SK-N-SH (cell line): ENCODE measurements around the gene PCP2. TPM values are rescaled to one million over a fixed set of nuclear protein-coding genes. Genes with fewer than 3 reads are reported as not detected.

Source experiments
- CTCF ChIA-PET: fragments of 300-600, 350-600 bp; formaldehyde crosslinking; extraction: SDS; loops from one replicate; lab custom pipeline; 2021; lab: Yijun Ruan, JAX
- POLR2A ChIA-PET: fragments of 350-600 bp; sonication (Branson Sonifier 250); formaldehyde crosslinking; extraction: SDS; loops from one replicate; lab custom pipeline; 2020; ENCODE audit warnings: antibody characterized with exemption, inconsistent platforms; lab: Yijun Ruan, JAX
- DNase-seq: peaks from one replicate; pipeline ENCODE4 v3.0.0; 2012
- H2AFZ ChIP-seq: fragments of 200-600 bp; sonication (generic); 2 replicates; pipeline ENCODE4 v1.8.1; 2016; ENCODE audit warnings: antibody characterized with exemption, mild to moderate bottlenecking, low read depth
- H3F3A ChIP-seq: fragments of 200-600 bp; sonication (generic); replicated peaks from 2 replicates; pipeline ENCODE3; 2016; ENCODE audit warnings: antibody characterized with exemption, mild to moderate bottlenecking; ENCODE audit not compliant: insufficient read depth
- H3K27ac ChIP-seq, 2 experiments: fragments of 200-500 bp in 1 of 2; fragments of 200-600 bp in 1 of 2; sonication (Bioruptor generic) in 1 of 2; sonication (generic), shearing (Covaris generic) in 1 of 2; 2 replicates each; pipeline versions ENCODE4 v1.5.1 to v1.6.1; 2014 to 2016; ENCODE audit warnings: low read depth in 2 of 2, inconsistent platforms in 1 of 2, low read length in 1 of 2, mild to moderate bottlenecking in 1 of 2, mixed read lengths in 1 of 2
- H3K27me3 ChIP-seq: fragments of 200-600 bp; sonication (generic), shearing (Covaris generic); 2 replicates; pipeline ENCODE4 v1.6.1; 2016; ENCODE audit warnings: mixed run types; ENCODE audit not compliant: insufficient read depth
- H3K36me3 ChIP-seq, 2 experiments: fragments of 200-500 bp in 1 of 2; fragments of 200-600 bp in 1 of 2; sonication (Bioruptor generic) in 1 of 2; sonication (generic) in 1 of 2; replicated peaks in 1 of 2; 2 replicates each; pipeline versions ENCODE3 to v1.5.1; 2014 to 2016; ENCODE audit warnings: low read length in 1 of 2, mild to moderate bottlenecking in 1 of 2; ENCODE audit not compliant: insufficient read depth in 2 of 2, control insufficient read depth in 1 of 2
- H3K4me1 ChIP-seq, 2 experiments: fragments of 200-500 bp in 1 of 2; fragments of 200-600 bp in 1 of 2; sonication (Bioruptor generic) in 1 of 2; sonication (generic), shearing (Covaris generic) in 1 of 2; 2 replicates each; pipeline versions ENCODE4 v1.5.1 to v1.6.1; 2014 to 2016; ENCODE audit warnings: low read depth in 1 of 2, low read length in 1 of 2, mixed run types in 1 of 2; ENCODE audit not compliant: insufficient read depth in 2 of 2, control insufficient read depth in 1 of 2
- H3K4me2 ChIP-seq: fragments of 200-600 bp; sonication (generic), shearing (Covaris generic); 2 replicates; pipeline ENCODE4 v1.6.1; 2017; ENCODE audit warnings: mixed run types
- H3K4me3 ChIP-seq, 2 experiments: fragments of 200-500 bp in 1 of 2; fragments of 200-600 bp in 1 of 2; sonication (Bioruptor generic) in 1 of 2; sonication (generic), shearing (Covaris generic) in 1 of 2; 2 replicates each; pipeline versions ENCODE4 v1.5.1 to v1.8.1; 2014 to 2016; ENCODE audit warnings: low read depth in 2 of 2, inconsistent platforms in 1 of 2, low read length in 1 of 2, mild to moderate bottlenecking in 1 of 2, mixed read lengths in 1 of 2, moderate library complexity in 1 of 2
- H3K79me2 ChIP-seq: fragments of 200-600 bp; sonication (generic); 2 replicates; pipeline ENCODE4 v1.8.1; 2017; ENCODE audit warnings: mild to moderate bottlenecking; ENCODE audit not compliant: insufficient read depth
- H3K9ac ChIP-seq: fragments of 200-600 bp; sonication (generic); 2 replicates; pipeline ENCODE4 v1.6.1; 2017; ENCODE audit warnings: mixed run types
- H3K9me2 ChIP-seq: fragments of 200-600 bp; sonication (generic); 2 replicates; pipeline ENCODE4 v1.6.1; 2017; ENCODE audit warnings: mixed run types
- H3K9me3 ChIP-seq: fragments of 200-600 bp; sonication (generic); 2 replicates; pipeline ENCODE4 v1.6.1; 2017; ENCODE audit warnings: mixed run types, mild to moderate bottlenecking, moderate library complexity
- H4K20me1 ChIP-seq: fragments of 200-600 bp; sonication (generic); 2 replicates; pipeline ENCODE4 v1.6.1; 2017; ENCODE audit warnings: mild to moderate bottlenecking, mixed run types; ENCODE audit not compliant: insufficient read depth
- ELF1 ChIP-seq: IDR thresholded peaks from 2 replicates; pipeline ENCODE4 v1.4.0; 2012
- GABPA ChIP-seq: IDR thresholded peaks from 2 replicates; pipeline ENCODE4 v1.4.0; 2012; ENCODE audit warnings: low read depth, mild to moderate bottlenecking
- GATA2 ChIP-seq: sonication (generic); formaldehyde crosslinking; IDR thresholded peaks from 2 replicates; pipeline ENCODE4 v1.5.0; 2020; ENCODE audit warnings: mild to moderate bottlenecking, missing genetic modification reagents
- MXI1 ChIP-seq: IDR thresholded peaks from 2 replicates; pipeline ENCODE4 v1.6.1; 2012; ENCODE audit warnings: mild to moderate bottlenecking, low read depth, low read length, improper control_type of control experiment
- NFIC ChIP-seq: IDR thresholded peaks from 2 replicates; pipeline ENCODE4 v1.4.0; 2012; ENCODE audit warnings: borderline replicate concordance
- NRF1 ChIP-seq: IDR thresholded peaks from 2 replicates; pipeline ENCODE4 v1.6.1; 2012; ENCODE audit warnings: low read depth, mild to moderate bottlenecking, low read length
- POLR2AphosphoS5 ChIP-seq: IDR thresholded peaks from 2 replicates; pipeline ENCODE4 v1.6.1; 2012; ENCODE audit warnings: low read depth, low read length
- YY1 ChIP-seq: IDR thresholded peaks from 2 replicates; pipeline ENCODE4 v1.4.0; 2012; ENCODE audit warnings: low read depth, mild to moderate bottlenecking
- WGBS: methylation state at CpG from one replicate; pipeline ENCODE4 v1.1.6; 2017; ENCODE audit warnings: low lambda C conversion rate; 5-methylcytosine and 5-hydroxymethylcytosine counted together
- polyA plus RNA-seq, 3 experiments: library from polyadenylated mRNA; depleted of rRNA; stranded (reverse); fragments of >200 nt; gene quantifications; 2 replicates each; pipeline ENCODE4 v1.2.3, GENCODE V29; 2012
- TF ChIP-seq, protein P1 (sequence below): IDR thresholded peaks from 2 replicates; pipeline ENCODE4; 2012

Gene PCP2
- polyA plus RNA-seq, 1 of the 3 experiments (the other 2 are of a cell fraction), result not detected

DNA sequence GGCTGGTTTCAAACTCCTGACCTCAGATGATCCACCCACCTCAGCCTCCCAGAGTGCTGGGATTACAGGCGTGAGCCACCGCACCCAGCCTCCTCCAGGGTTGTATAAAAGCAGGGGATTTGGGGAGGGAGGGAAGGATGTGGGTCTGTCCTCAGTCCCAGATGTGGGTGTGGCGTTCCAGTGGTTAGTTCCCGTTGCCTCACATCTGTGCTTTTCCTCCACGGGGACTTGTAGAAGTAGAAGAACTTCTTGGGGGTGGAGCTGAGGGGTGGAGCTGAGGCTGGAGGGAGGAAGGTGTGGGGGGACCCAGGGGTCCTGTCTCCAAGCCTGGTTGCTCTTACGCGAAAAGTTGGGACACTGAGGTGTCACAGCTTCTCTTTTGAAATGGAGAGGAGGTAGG lies 42.9 kb upstream of the PCP2 start:
- DNase-seq, result no peak
- no peaks in the 10 kb centered on the region for H3K9me3 ChIP-seq
- TF ChIP-seq YY1 (no peak), POLR2AphosphoS5 (no peak), NFIC (no peak), GABPA (no peak), ELF1 (no peak), NRF1 (no peak), GATA2 (no peak), MXI1 (no peak)
- TF ChIP-seq, protein P1, sequence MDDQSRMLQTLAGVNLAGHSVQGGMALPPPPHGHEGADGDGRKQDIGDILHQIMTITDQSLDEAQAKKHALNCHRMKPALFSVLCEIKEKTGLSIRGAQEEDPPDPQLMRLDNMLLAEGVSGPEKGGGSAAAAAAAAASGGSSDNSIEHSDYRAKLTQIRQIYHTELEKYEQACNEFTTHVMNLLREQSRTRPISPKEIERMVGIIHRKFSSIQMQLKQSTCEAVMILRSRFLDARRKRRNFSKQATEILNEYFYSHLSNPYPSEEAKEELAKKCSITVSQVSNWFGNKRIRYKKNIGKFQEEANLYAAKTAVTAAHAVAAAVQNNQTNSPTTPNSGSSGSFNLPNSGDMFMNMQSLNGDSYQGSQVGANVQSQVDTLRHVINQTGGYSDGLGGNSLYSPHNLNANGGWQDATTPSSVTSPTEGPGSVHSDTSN, result no peak
- TF ChIP-seq, all 33 proteins: peak for 0
- POLR2A ChIA-PET, result no interaction called here
- H4K20me1 ChIP-seq, result no peaks in the 10 kb centered on the region
- H3K27ac ChIP-seq, result no peak overlapping the region
- no peaks in the 10 kb centered on the region for H3K36me3 ChIP-seq
- CTCF ChIA-PET, result interaction anchor here (1.2 to 3.8 kb wide), 3 partner anchors 108 to 322 kb away, joined by 3 to 22 read pairs (median 10); no protein-coding TSS in a partner anchor
- H3K4me2 ChIP-seq, result no peak overlapping the region
- H3K27me3 ChIP-seq, result peaks cover 42% of the 10 kb centered on the region
- H3K79me2 ChIP-seq, result peaks cover 7% of the 10 kb centered on the region
- no peak overlapping the region for H2AFZ ChIP-seq
- no peaks in the 10 kb centered on the region for H3K9me2 ChIP-seq
- no peak overlapping the region for H3K4me3 ChIP-seq
- no peaks in the 10 kb centered on the region for H3F3A ChIP-seq
- no peak overlapping the region for H3K9ac ChIP-seq
- H3K4me1 ChIP-seq, result peaks cover 0 to 6% of the 10 kb centered on the region in 2 experiments; a peak in 1 of 4 replicates
- 38% methylated on average over 7 of the region's 7 CpGs for WGBS

DNA sequence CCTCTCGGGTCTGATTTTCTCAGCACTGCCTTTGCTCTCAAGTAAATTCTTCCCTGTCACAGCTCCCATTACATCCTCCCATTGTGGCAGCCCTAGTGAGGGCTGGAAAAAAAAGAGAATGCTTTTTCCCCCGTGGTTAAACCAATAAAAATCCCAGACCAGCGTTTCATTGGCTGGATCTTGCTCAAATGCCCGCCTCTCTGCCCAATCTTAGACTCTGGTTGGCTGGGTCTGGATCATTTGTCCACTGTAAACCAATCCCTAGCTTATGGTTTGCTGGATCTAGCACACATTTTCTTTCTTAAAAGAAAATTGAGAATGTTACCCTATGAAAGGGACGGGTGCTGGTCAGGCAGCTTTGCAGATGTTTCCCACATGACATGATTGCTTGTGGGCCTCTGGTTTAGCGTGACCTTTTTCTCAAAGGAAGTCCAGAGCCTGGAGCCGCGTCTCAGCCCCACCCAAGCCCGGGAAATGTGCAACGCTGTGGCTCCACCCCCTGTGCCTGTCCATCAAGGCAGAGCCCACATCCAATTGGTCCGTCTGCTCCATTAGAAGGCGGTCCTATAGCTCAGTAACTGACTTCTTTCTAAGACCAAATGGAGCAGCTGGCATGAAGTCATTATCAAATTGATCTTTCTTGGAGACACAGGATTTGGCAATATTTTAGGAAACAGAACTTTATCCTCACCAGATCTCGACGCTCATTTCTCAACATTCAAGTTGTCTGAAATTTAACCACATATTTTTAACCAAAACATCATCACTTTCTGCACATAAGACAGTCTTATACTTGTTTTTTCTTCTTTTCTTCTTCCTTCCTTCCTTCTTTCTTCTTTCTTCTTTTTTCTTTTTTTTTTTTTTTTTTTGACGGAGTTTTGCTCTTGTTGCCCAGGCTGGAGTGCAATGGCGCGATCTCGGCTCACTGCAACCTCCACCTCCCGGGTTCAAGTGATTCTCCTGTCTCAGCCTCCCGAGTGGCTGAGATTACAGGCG lies 40.8 kb upstream of the PCP2 start:
- H3K79me2 ChIP-seq, result no peaks in the 10 kb centered on the region
- WGBS, result 41% methylated on average over 19 of the region's 21 CpGs
- ChIA-PET CTCF (interaction anchor here (0.6 to 2.9 kb wide), 3 partner anchors 22 to 106 kb away, joined by 3 to 11 read pairs (median 3); no protein-coding TSS in a partner anchor), POLR2A (no interaction called here)
- H3K36me3 ChIP-seq, result no peaks in the 10 kb centered on the region
- no peak overlapping the region for H3K9ac ChIP-seq
- H3K4me2 ChIP-seq, result no peak overlapping the region
- peaks cover 56% of the 10 kb centered on the region for H3K27me3 ChIP-seq
- no peaks in the 10 kb centered on the region for H4K20me1 ChIP-seq
- H2AFZ ChIP-seq, result no peak overlapping the region
- peak; percentile 81 for DNase-seq
- H3K9me2 ChIP-seq, result no peaks in the 10 kb centered on the region
- no peaks in the 10 kb centered on the region for H3F3A ChIP-seq
- H3K27ac ChIP-seq, result no peak overlapping the region
- no peak overlapping the region for H3K4me3 ChIP-seq
- no peaks in the 10 kb centered on the region for H3K9me3 ChIP-seq
- no peaks in the 10 kb centered on the region; a peak in 1 of 4 replicates for H3K4me1 ChIP-seq
- TF ChIP-seq GABPA, result no peak
- TF ChIP-seq, protein P1, result peak; percentile 94
